LNCaP clone FGC (cell line): ENCODE measurements around the gene IGFBP3.

Source experiments
- DNase-seq: peaks from one replicate; pipeline ENCODE4 v3.0.0-alpha.2; 2011; ENCODE audit warnings: low read depth
- H3K4me3 ChIP-seq: 2 replicates; pipeline ENCODE4 v1.5.1; 2011; ENCODE audit warnings: mild to moderate bottlenecking, low read depth, low read length, control low read depth
- CTCF ChIP-seq: IDR thresholded peaks from 2 replicates; pipeline ENCODE4 v1.5.1; 2012; ENCODE audit warnings: mild to moderate bottlenecking; ENCODE audit not compliant: control insufficient read depth, insufficient read depth; ENCODE audit errors: extremely low read depth

The IGFBP3 gene

GRCh38 chr7:45882465-45882810 is 38.6 kb downstream of the IGFBP3 start:
- no peak for TF ChIP-seq CTCF
- DNase-seq: no peak
- no peak overlapping the region for H3K4me3 ChIP-seq

GRCh38 chr7:45881759-45882464 is 39.2 kb downstream of the IGFBP3 start:
- DNase-seq: no peak
- no peak overlapping the region for H3K4me3 ChIP-seq
- no peak for TF ChIP-seq CTCF

- no peak for DNase-seq
- H3K4me3 ChIP-seq: no peak overlapping the region
- TF ChIP-seq CTCF: no peak
Measured at GRCh38 chr7:45881280-45881758, 39.8 kb downstream of the IGFBP3 start.

- no peak for DNase-seq
- H3K4me3 ChIP-seq: no peak overlapping the region
- no peak for TF ChIP-seq CTCF
Measured at GRCh38 chr7:45880433-45880860, 40.6 kb downstream of the IGFBP3 start.

- no peak for TF ChIP-seq CTCF
- no peak overlapping the region for H3K4me3 ChIP-seq
- DNase-seq: no peak
Measured at GRCh38 chr7:45878457-45879144, 42.5 kb downstream of the IGFBP3 start.

GRCh38 chr7:45876519-45876918 is 44.6 kb downstream of the IGFBP3 start:
- no peak for DNase-seq
- H3K4me3 ChIP-seq: no peak overlapping the region
- TF ChIP-seq CTCF: no peak
